Liver (tissue), 9 donors: ENCODE measurements around the gene TDRD9. TPM values are rescaled to one million over a fixed set of nuclear protein-coding genes. Genes with fewer than 3 reads are reported as not detected.

ENCODE experiments used
- DNase-seq: peaks from one replicate; pipeline ENCODE4 v3.0.0-alpha.2; 2017; ENCODE audit warnings: low spot score
- H3K27ac ChIP-seq, 2 donors: one replicate each; pipeline ENCODE4 v1.7.0; 2013; ENCODE audit warnings: inconsistent platforms in 2 of 2, low read length in 2 of 2, control low read depth in 1 of 2, low read depth in 1 of 2, mild to moderate bottlenecking in 1 of 2
- H3K27me3 ChIP-seq, 4 donors: one replicate each; pipeline versions ENCODE4 v1.6.1 to v1.7.0; 2013; ENCODE audit warnings: low read length in 3 of 4, inconsistent platforms in 1 of 4, mild to moderate bottlenecking in 1 of 4, moderate library complexity in 1 of 4; ENCODE audit not compliant: control insufficient read depth in 4 of 4, insufficient read depth in 4 of 4
- H3K36me3 ChIP-seq, 4 donors: one replicate each; pipeline versions ENCODE4 v1.6.1 to v1.7.0; 2013; ENCODE audit warnings: low read length in 3 of 4, mild to moderate bottlenecking in 3 of 4, low read depth in 1 of 4, moderate library complexity in 1 of 4; ENCODE audit not compliant: control insufficient read depth in 4 of 4, insufficient read depth in 3 of 4
- H3K4me1 ChIP-seq, 4 donors: one replicate each; pipeline versions ENCODE4 v1.6.1 to v1.7.0; 2013; ENCODE audit warnings: low read length in 3 of 4, mild to moderate bottlenecking in 3 of 4, moderate library complexity in 1 of 4; ENCODE audit not compliant: control insufficient read depth in 4 of 4, insufficient read depth in 4 of 4
- H3K4me3 ChIP-seq, 3 donors: one replicate each; pipeline versions ENCODE4 v1.6.1 to v1.7.0; 2013; ENCODE audit warnings: low read length in 3 of 3, control low read depth in 1 of 3, low read depth in 1 of 3, mild to moderate bottlenecking in 1 of 3
- H3K9ac ChIP-seq, 2 donors: one replicate each; pipeline ENCODE4 v1.7.0; 2013; ENCODE audit warnings: low read length in 2 of 2, mild to moderate bottlenecking in 2 of 2, moderate library complexity in 2 of 2, control low read depth in 1 of 2, low read depth in 1 of 2
- H3K9me3 ChIP-seq, 4 donors: one replicate each; pipeline versions ENCODE4 v1.6.1 to v1.7.0; 2013; ENCODE audit warnings: low read length in 3 of 4; ENCODE audit not compliant: control insufficient read depth in 4 of 4
- EGR1 ChIP-seq, 2 donors: IDR thresholded peaks; 2 replicates each; pipeline ENCODE4 v1.6.1; 2016 to 2018; ENCODE audit warnings: antibody characterized with exemption in 2 of 2, low read depth in 2 of 2
- FOXA1 ChIP-seq: IDR thresholded peaks from 2 replicates; pipeline ENCODE4 v1.6.1; 2016; ENCODE audit warnings: antibody characterized with exemption
- FOXA2 ChIP-seq: IDR thresholded peaks from 2 replicates; pipeline ENCODE4 v1.6.1; 2016; ENCODE audit warnings: antibody characterized with exemption
- HNF4G ChIP-seq: IDR thresholded peaks from 2 replicates; pipeline ENCODE4 v1.6.1; 2016; ENCODE audit warnings: antibody characterized with exemption
- JUND ChIP-seq, 2 donors: IDR thresholded peaks; 2 replicates each; pipeline ENCODE4 v1.6.1; 2016; ENCODE audit warnings: antibody characterized with exemption in 2 of 2
- MAX ChIP-seq: IDR thresholded peaks from 2 replicates; pipeline ENCODE4 v1.6.1; 2016; ENCODE audit warnings: antibody characterized with exemption
- NR2F2 ChIP-seq: IDR thresholded peaks from 2 replicates; pipeline ENCODE4 v1.6.1; 2016; ENCODE audit warnings: antibody characterized with exemption
- RAD21 ChIP-seq, 2 donors: IDR thresholded peaks; 2 replicates each; pipeline ENCODE4 v1.6.1; 2016; ENCODE audit warnings: antibody characterized with exemption in 2 of 2, mild to moderate bottlenecking in 2 of 2
- REST ChIP-seq: IDR thresholded peaks from 2 replicates; pipeline ENCODE4 v1.6.1; 2016; ENCODE audit warnings: antibody characterized with exemption, mild to moderate bottlenecking
- YY1 ChIP-seq: IDR thresholded peaks from 2 replicates; pipeline ENCODE4 v1.6.1; 2016; ENCODE audit warnings: antibody characterized with exemption, mild to moderate bottlenecking
- WGBS: extraction: QIAGEN DNeasy Blood & Tissue Kit; methylation state at CpG from one replicate; pipeline ENCODE4 v1.1.7; 2013; 5-methylcytosine and 5-hydroxymethylcytosine counted together
- polyA plus RNA-seq, 2 donors: library from polyadenylated mRNA; stranded (reverse) in 1 of 2; unstranded in 1 of 2; fragments of 200-250 nt in 1 of 2; fragments of >200 nt in 1 of 2; fragmentation: Nextera tagmentation in 1 of 2; extraction: Ambion mirVana in 1 of 2; gene quantifications; one replicate each; pipeline versions ENCODE4 v1.2.1 to v1.2.3, GENCODE V29; 2013 to 2015
- total RNA-seq, 2 donors: library from RNA; depleted of rRNA; stranded (reverse); fragments of >200 nt; gene quantifications; one replicate each; pipeline ENCODE4 v1.2.3, GENCODE V29; 2014
- TF ChIP-seq, protein P1 (sequence below): IDR thresholded peaks from 2 replicates; pipeline ENCODE4 v1.6.1; 2016; ENCODE audit warnings: antibody characterized with exemption
- TF ChIP-seq, protein P2 (sequence below): fragments of 150-350 bp; IDR thresholded peaks from 2 replicates; pipeline ENCODE4 v1.5.1; 2017; ENCODE audit warnings: improper control_type of control experiment, low read depth, low read length; ENCODE audit not compliant: missing input control
- TF ChIP-seq, protein P3 (sequence below): IDR thresholded peaks from 2 replicates; pipeline ENCODE4 v1.6.1; 2016; ENCODE audit warnings: antibody characterized with exemption
- donor health status: healthy.
- donor health status: healthy.
- donor health status: healthy.
- donor health status: healthy.
- donor health status: healthy.

Gene TDRD9
- total and polyA plus RNA-seq, 4 donors = 0.12 to 1.0 (median 0.46) TPM

GRCh38 chr14:104095426-104096310 is 167.4 kb downstream of the TDRD9 start:
- WGBS = 93% methylated on average over 31 of the region's 31 CpGs
- H3K36me3 ChIP-seq = peaks cover 0 to 21% (median 8%) of the 10 kb centered on the region in 4 donors
- no peak overlapping the region for H3K4me3 ChIP-seq
- H3K9me3 ChIP-seq = no peaks in the 10 kb centered on the region
- TF ChIP-seq RAD21 (IDR thresholded peaks at IDR 0.05) (no peak), FOXA2 (no peak)
- TF ChIP-seq, protein P1, sequence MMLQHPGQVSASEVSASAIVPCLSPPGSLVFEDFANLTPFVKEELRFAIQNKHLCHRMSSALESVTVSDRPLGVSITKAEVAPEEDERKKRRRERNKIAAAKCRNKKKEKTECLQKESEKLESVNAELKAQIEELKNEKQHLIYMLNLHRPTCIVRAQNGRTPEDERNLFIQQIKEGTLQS = no peak
- H3K4me1 ChIP-seq = peaks cover 11 to 34% (median 21%) of the 10 kb centered on the region in 4 donors
- no peaks in the 10 kb centered on the region for H3K27me3 ChIP-seq
- DNase-seq = no peak
- no peak overlapping the region for H3K9ac ChIP-seq
- no peak overlapping the region for H3K27ac ChIP-seq

DNA sequence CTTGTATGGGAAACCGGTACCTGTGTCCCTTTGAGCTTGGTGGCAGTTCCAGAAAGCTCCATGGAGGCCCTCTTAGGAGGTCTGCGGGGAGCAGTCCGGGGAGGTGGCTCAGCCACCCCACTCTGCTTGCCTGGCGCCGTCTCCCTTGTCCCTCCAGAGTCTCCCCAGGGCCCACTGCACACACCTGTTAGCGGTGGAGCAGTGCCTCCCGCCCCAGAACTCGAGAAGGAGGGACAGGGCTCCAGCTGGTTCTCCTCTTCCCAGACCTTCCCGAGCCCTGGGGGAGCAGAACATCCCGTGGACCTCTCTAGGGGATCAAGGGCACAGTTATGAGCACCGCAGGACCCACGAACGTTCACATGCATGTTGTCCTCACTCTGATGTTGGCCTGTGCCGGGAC is 168.1 kb downstream of the TDRD9 start:
- H3K36me3 ChIP-seq = peaks cover 0 to 21% (median 8%) of the 10 kb centered on the region in 4 donors
- no peak overlapping the region for H3K4me3 ChIP-seq
- H3K9me3 ChIP-seq = no peaks in the 10 kb centered on the region
- H3K27ac ChIP-seq = no peak overlapping the region
- no peaks in the 10 kb centered on the region for H3K27me3 ChIP-seq
- H3K9ac ChIP-seq = no peak overlapping the region
- 94% methylated on average over 14 of the region's 14 CpGs for WGBS
- H3K4me1 ChIP-seq = peaks cover 11 to 27% (median 16%) of the 10 kb centered on the region in 4 donors
- no peak for DNase-seq
- TF ChIP-seq JUND (IDR thresholded peaks at IDR 0.05) (no peak), RAD21 (IDR thresholded peaks at IDR 0.05) (no peak), HNF4G (no peak), MAX (no peak), YY1 (no peak), NR2F2 (no peak), FOXA1 (no peak)

DNA sequence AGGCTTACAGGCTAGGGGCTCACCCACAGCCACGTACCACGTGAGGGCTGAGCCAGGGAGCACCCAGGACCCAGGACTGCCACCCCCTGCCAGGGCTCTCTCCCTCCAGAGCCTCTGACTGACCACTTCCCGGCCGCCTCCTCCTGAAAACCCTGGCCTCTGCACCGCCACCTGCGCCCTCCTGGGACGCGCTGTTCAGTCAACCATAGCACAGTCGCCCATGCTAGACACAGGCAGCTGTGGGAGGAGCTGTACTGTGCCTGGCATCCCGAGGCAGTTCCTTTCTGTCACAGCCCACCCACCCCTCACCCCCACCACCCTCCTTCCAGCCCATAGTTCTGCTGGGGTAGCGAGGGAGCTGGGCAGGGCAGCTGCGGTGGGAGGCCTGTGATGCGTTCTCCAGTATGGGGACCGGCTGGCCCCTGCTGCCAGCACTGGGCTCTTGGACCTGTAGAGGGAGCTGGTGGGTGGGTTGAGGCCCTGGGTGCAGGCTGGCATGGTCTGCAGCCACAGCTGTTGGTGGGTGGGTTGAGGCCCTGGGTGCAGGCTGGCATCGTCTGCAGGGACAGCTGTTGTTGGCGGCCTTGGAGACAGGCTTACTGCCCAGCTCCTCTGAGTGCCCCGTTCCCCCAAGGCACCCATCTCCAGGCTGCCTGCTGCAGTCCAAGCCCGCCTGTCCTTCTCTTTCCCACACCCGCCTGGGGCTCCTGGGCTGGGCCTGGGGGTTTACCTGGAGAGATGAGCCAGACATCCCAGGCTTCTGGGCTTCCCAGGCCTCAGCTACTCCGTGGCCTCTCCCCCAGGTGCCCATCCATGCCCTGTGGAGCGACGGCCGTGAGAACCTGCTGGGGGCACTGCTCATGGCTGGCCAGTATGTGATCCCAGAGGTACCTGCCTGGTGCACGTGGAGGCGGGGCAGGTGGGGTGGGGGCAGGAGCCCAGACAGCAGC is 168.8 kb downstream of the TDRD9 start:
- WGBS = 85% methylated on average over 25 of the region's 25 CpGs
- no peak overlapping the region for H3K9ac ChIP-seq
- peaks cover 4 to 20% (median 9%) of the 10 kb centered on the region in 4 donors for H3K4me1 ChIP-seq
- no peak overlapping the region for H3K4me3 ChIP-seq
- H3K27ac ChIP-seq = no peak overlapping the region
- no peaks in the 10 kb centered on the region for H3K27me3 ChIP-seq
- DNase-seq = no peak
- H3K36me3 ChIP-seq = peaks cover 0 to 21% (median 8%) of the 10 kb centered on the region in 4 donors
- H3K9me3 ChIP-seq = no peaks in the 10 kb centered on the region
- TF ChIP-seq, protein P2, sequence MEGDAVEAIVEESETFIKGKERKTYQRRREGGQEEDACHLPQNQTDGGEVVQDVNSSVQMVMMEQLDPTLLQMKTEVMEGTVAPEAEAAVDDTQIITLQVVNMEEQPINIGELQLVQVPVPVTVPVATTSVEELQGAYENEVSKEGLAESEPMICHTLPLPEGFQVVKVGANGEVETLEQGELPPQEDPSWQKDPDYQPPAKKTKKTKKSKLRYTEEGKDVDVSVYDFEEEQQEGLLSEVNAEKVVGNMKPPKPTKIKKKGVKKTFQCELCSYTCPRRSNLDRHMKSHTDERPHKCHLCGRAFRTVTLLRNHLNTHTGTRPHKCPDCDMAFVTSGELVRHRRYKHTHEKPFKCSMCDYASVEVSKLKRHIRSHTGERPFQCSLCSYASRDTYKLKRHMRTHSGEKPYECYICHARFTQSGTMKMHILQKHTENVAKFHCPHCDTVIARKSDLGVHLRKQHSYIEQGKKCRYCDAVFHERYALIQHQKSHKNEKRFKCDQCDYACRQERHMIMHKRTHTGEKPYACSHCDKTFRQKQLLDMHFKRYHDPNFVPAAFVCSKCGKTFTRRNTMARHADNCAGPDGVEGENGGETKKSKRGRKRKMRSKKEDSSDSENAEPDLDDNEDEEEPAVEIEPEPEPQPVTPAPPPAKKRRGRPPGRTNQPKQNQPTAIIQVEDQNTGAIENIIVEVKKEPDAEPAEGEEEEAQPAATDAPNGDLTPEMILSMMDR = no peak
- TF ChIP-seq MAX = no peak
- TF ChIP-seq FOXA1 = no peak
- TF ChIP-seq, protein P1 = no peak
- no peak for TF ChIP-seq YY1
- TF ChIP-seq RAD21 (IDR thresholded peaks at IDR 0.05) = no peak
- TF ChIP-seq JUND (IDR thresholded peaks at IDR 0.05) = no peak
- TF ChIP-seq NR2F2 = no peak
- TF ChIP-seq FOXA2 = no peak
- TF ChIP-seq, protein P3, sequence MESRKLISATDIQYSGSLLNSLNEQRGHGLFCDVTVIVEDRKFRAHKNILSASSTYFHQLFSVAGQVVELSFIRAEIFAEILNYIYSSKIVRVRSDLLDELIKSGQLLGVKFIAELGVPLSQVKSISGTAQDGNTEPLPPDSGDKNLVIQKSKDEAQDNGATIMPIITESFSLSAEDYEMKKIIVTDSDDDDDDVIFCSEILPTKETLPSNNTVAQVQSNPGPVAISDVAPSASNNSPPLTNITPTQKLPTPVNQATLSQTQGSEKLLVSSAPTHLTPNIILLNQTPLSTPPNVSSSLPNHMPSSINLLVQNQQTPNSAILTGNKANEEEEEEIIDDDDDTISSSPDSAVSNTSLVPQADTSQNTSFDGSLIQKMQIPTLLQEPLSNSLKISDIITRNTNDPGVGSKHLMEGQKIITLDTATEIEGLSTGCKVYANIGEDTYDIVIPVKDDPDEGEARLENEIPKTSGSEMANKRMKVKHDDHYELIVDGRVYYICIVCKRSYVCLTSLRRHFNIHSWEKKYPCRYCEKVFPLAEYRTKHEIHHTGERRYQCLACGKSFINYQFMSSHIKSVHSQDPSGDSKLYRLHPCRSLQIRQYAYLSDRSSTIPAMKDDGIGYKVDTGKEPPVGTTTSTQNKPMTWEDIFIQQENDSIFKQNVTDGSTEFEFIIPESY = no peak
- TF ChIP-seq REST = no peak
- no peak for TF ChIP-seq EGR1 (IDR thresholded peaks at IDR 0.05; ENCODE audit: low read depth in 2 of 2)
